DND-41 (cell line): Measurements from ENCODE around the gene LILRA5.
"Not testable (repeated sequence)": the region's sequence is repeated elsewhere in the genome, so short reads cannot be mapped to it uniquely, and the experiment has no call there.

Experiments
- CTCF ChIP-seq: IDR thresholded peaks from 2 replicates; pipeline ENCODE4 v1.5.1; 2012; ENCODE audit warnings: borderline replicate concordance, low read length, moderate library complexity, mild to moderate bottlenecking; ENCODE audit not compliant: poor library complexity, severe bottlenecking; ENCODE audit errors: extremely low read depth
- EZH2 ChIP-seq: IDR thresholded peaks from 3 replicates; pipeline ENCODE4 v1.6.1; 2012; ENCODE audit warnings: borderline replicate concordance, low read depth, mild to moderate bottlenecking, moderate library complexity, low read length, inconsistent platforms; ENCODE audit not compliant: severe bottlenecking

GRCh38 chr19:54271587-54271986, 41.4 kb downstream of the LILRA5 start:
- TF ChIP-seq CTCF, EZH2: not testable (repeated sequence)
